Neural cell (in vitro differentiated cells): Measurements from ENCODE around the gene TMCO4. TPM values are rescaled to one million over a fixed set of nuclear protein-coding genes. Genes with fewer than 3 reads are reported as not detected.

Experiments used
- H2AFZ ChIP-seq: fragments of 200-600, 300-800 bp; sonication (generic), shearing (Covaris generic); 2 replicates; pipeline ENCODE4 v1.6.0; 2014; ENCODE audit warnings: low read depth, mild to moderate bottlenecking, antibody characterized with exemption, low read length, moderate library complexity
- H3F3A ChIP-seq: fragments of 200-600 bp; shearing (Covaris generic); 2 replicates; pipeline ENCODE4 v1.6.1; 2016; ENCODE audit warnings: mild to moderate bottlenecking, moderate library complexity, mixed read lengths, antibody characterized with exemption, low read length; ENCODE audit not compliant: insufficient read depth, poor library complexity, severe bottlenecking
- H3K27ac ChIP-seq: fragments of 200-600, 300-800 bp; sonication (generic), shearing (Covaris generic); 2 replicates; pipeline ENCODE4 v1.5.1; 2014; ENCODE audit warnings: mild to moderate bottlenecking, low read length, moderate library complexity
- H3K27me3 ChIP-seq: fragments of 300-800, 200-600 bp; sonication (generic), shearing (Covaris generic); 2 replicates; pipeline ENCODE4 v1.6.0; 2014; ENCODE audit warnings: mild to moderate bottlenecking, low read depth, low read length, moderate library complexity; ENCODE audit not compliant: insufficient read depth
- H3K36me3 ChIP-seq: fragments of 300-800, 200-600 bp; sonication (generic), shearing (Covaris generic); 2 replicates; pipeline ENCODE4 v1.5.1; 2014; ENCODE audit warnings: mild to moderate bottlenecking, antibody characterized with exemption, low read length, moderate library complexity; ENCODE audit not compliant: insufficient read depth
- H3K4me2 ChIP-seq: fragments of 300-800, 200-600 bp; sonication (generic), shearing (Covaris generic); 2 replicates; pipeline ENCODE4 v1.6.0; 2014; ENCODE audit warnings: mild to moderate bottlenecking, low read length
- H3K4me3 ChIP-seq: fragments of 300-800, 200-600 bp; sonication (generic), shearing (Covaris generic); 2 replicates; pipeline ENCODE4 v1.5.1; 2014; ENCODE audit warnings: mild to moderate bottlenecking, low read length, moderate library complexity
- H3K79me2 ChIP-seq: fragments of 200-600 bp; shearing (Covaris generic); replicated peaks from 2 replicates; pipeline ENCODE4 v1.6.0; 2014; ENCODE audit warnings: mild to moderate bottlenecking, low read length, moderate library complexity; ENCODE audit not compliant: insufficient read depth
- H3K9ac ChIP-seq: fragments of 300-800, 200-600 bp; sonication (generic), shearing (Covaris generic); 2 replicates; pipeline ENCODE4 v1.6.1; 2016; ENCODE audit warnings: mild to moderate bottlenecking, low read length, mixed read lengths
- H3K9me2 ChIP-seq: fragments of 200-600 bp; shearing (Covaris generic); 2 replicates; pipeline ENCODE4 v1.6.1; 2016; ENCODE audit warnings: mild to moderate bottlenecking, low read length, mixed read lengths; ENCODE audit not compliant: insufficient read depth
- H3K9me3 ChIP-seq: fragments of 200-600, 300-800 bp; sonication (generic), shearing (Covaris generic); 2 replicates; pipeline ENCODE4 v1.6.1; 2016; ENCODE audit warnings: mild to moderate bottlenecking, mixed run types, low read length, moderate library complexity, mixed read lengths
- H4K20me1 ChIP-seq: fragments of 200-600 bp; shearing (Covaris generic); 2 replicates; pipeline ENCODE4 v1.6.1; 2016; ENCODE audit warnings: mild to moderate bottlenecking, mixed run types; ENCODE audit not compliant: insufficient read depth
- CTCF ChIP-seq: fragments of 450-650 bp; IDR thresholded peaks from 2 replicates; pipeline ENCODE4 v1.5.1; 2014; ENCODE audit warnings: antibody characterized with exemption, mild to moderate bottlenecking, moderate library complexity; ENCODE audit not compliant: poor library complexity, severe bottlenecking
- EP300 ChIP-seq: fragments of 450-650 bp; conservative IDR thresholded peaks from 2 replicates; pipeline ENCODE4 v1.6.1; 2014; ENCODE audit warnings: antibody characterized with exemption, mild to moderate bottlenecking, moderate library complexity; ENCODE audit not compliant: poor library complexity, severe bottlenecking
- EZH2 ChIP-seq: fragments of 200-600, 300-800 bp; shearing (Covaris generic), sonication (generic); IDR thresholded peaks from 2 replicates; pipeline ENCODE4 v1.6.1; 2014; ENCODE audit warnings: antibody characterized with exemption, low read length, borderline replicate concordance, mild to moderate bottlenecking; ENCODE audit not compliant: insufficient read depth, poor library complexity, severe bottlenecking
- MXI1 ChIP-seq: fragments of 450-650 bp; conservative IDR thresholded peaks from 2 replicates; pipeline ENCODE4 v1.6.1; 2014; ENCODE audit warnings: antibody characterized with exemption, mild to moderate bottlenecking; ENCODE audit not compliant: poor library complexity, severe bottlenecking
- POLR2AphosphoS5 ChIP-seq: IDR thresholded peaks from 2 replicates; pipeline ENCODE4 v1.6.1; 2012
- RAD21 ChIP-seq: fragments of 450-650 bp; conservative IDR thresholded peaks from 2 replicates; pipeline ENCODE4 v1.6.1; 2014; ENCODE audit warnings: antibody characterized with exemption, mild to moderate bottlenecking, moderate library complexity
- SMC3 ChIP-seq: fragments of 450-650 bp; conservative IDR thresholded peaks from 2 replicates; pipeline ENCODE4 v1.6.1; 2014; ENCODE audit warnings: antibody characterized with exemption, mild to moderate bottlenecking, moderate library complexity; ENCODE audit not compliant: poor library complexity
- TAF1 ChIP-seq: IDR thresholded peaks from 2 replicates; pipeline ENCODE4 v1.6.1; 2012; ENCODE audit warnings: low read depth
- polyA plus RNA-seq: library from polyadenylated mRNA; depleted of rRNA; stranded (reverse); fragments of >200 nt; gene quantifications from 2 replicates; pipeline ENCODE4 v1.2.3, GENCODE V29; 2014
- TF ChIP-seq, protein P1 (sequence below): IDR thresholded peaks from 2 replicates; pipeline ENCODE4 v1.6.1; 2012; ENCODE audit warnings: borderline replicate concordance

Gene TMCO4
- polyA plus RNA-seq, 1 donor from 2014 or later, result not detected

GRCh38 chr1:19831441-19831840 lies 31.7 kb upstream of the TMCO4 start:
- Histone ChIP-seq H3K27ac (no peak overlapping the region), H3K36me3 (no peaks in the 10 kb centered on the region), H3K79me2 (no peaks in the 10 kb centered on the region), H4K20me1 (no peaks in the 10 kb centered on the region), H3K9me3 (no peaks in the 10 kb centered on the region), H2AFZ (no peak overlapping the region), H3K4me3 (no peak overlapping the region), H3K9ac (no peak overlapping the region), H3K9me2 (no peaks in the 10 kb centered on the region), H3K4me2 (no peak overlapping the region), H3F3A (no peaks in the 10 kb centered on the region), H3K27me3 (no peaks in the 10 kb centered on the region)
- no peak for TF ChIP-seq EZH2

DNA sequence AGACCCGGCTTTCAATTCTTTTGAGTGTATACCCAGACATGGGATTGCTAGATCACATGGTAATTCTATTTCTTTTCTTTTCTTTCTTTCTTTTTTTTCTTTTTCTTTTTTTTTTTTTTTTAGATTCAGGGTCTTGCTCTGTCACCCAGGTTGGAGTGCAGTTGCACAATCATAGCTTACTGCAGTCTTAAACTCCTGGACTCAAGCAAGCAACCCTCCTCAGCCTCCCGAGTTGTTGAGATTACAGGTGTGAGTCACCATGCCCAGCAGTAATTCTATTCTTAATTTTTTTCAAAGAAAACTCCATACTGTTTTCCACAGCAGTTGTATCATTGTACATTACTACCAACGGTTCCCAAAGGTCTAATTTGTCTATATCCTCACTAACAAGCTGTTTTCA lies 28.8 kb upstream of the TMCO4 start:
- no peak for TF ChIP-seq POLR2AphosphoS5
- no peak for TF ChIP-seq MXI1
- no peak for TF ChIP-seq RAD21
- TF ChIP-seq CTCF, result no peak
- TF ChIP-seq, protein P1, sequence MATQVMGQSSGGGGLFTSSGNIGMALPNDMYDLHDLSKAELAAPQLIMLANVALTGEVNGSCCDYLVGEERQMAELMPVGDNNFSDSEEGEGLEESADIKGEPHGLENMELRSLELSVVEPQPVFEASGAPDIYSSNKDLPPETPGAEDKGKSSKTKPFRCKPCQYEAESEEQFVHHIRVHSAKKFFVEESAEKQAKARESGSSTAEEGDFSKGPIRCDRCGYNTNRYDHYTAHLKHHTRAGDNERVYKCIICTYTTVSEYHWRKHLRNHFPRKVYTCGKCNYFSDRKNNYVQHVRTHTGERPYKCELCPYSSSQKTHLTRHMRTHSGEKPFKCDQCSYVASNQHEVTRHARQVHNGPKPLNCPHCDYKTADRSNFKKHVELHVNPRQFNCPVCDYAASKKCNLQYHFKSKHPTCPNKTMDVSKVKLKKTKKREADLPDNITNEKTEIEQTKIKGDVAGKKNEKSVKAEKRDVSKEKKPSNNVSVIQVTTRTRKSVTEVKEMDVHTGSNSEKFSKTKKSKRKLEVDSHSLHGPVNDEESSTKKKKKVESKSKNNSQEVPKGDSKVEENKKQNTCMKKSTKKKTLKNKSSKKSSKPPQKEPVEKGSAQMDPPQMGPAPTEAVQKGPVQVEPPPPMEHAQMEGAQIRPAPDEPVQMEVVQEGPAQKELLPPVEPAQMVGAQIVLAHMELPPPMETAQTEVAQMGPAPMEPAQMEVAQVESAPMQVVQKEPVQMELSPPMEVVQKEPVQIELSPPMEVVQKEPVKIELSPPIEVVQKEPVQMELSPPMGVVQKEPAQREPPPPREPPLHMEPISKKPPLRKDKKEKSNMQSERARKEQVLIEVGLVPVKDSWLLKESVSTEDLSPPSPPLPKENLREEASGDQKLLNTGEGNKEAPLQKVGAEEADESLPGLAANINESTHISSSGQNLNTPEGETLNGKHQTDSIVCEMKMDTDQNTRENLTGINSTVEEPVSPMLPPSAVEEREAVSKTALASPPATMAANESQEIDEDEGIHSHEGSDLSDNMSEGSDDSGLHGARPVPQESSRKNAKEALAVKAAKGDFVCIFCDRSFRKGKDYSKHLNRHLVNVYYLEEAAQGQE, result no peak
- no peak for TF ChIP-seq TAF1
- no peak overlapping the region for H3K9ac ChIP-seq
- no peaks in the 10 kb centered on the region for H3F3A ChIP-seq
- no peak overlapping the region for H3K4me3 ChIP-seq
- no peaks in the 10 kb centered on the region for H3K27me3 ChIP-seq
- no peaks in the 10 kb centered on the region for H3K9me3 ChIP-seq
- no peak overlapping the region for H3K4me2 ChIP-seq
- H3K9me2 ChIP-seq, result no peaks in the 10 kb centered on the region
- no peaks in the 10 kb centered on the region for H3K79me2 ChIP-seq
- no peak overlapping the region for H2AFZ ChIP-seq
- H3K27ac ChIP-seq, result no peak overlapping the region
- H3K36me3 ChIP-seq, result no peaks in the 10 kb centered on the region
- no peaks in the 10 kb centered on the region for H4K20me1 ChIP-seq

GRCh38 chr1:19825298-19825697 lies 25.6 kb upstream of the TMCO4 start:
- Histone ChIP-seq H3F3A (no peaks in the 10 kb centered on the region), H4K20me1 (no peaks in the 10 kb centered on the region), H3K9ac (no peak overlapping the region), H3K27me3 (no peaks in the 10 kb centered on the region), H3K4me3 (no peak overlapping the region), H3K9me3 (no peaks in the 10 kb centered on the region), H3K36me3 (no peaks in the 10 kb centered on the region), H3K4me2 (no peak overlapping the region), H3K9me2 (no peaks in the 10 kb centered on the region), H2AFZ (no peak overlapping the region), H3K79me2 (no peaks in the 10 kb centered on the region), H3K27ac (no peak overlapping the region)
- TF ChIP-seq POLR2AphosphoS5 (no peak), CTCF (no peak), RAD21 (no peak), SMC3 (no peak), EZH2 (no peak), TAF1 (no peak), EP300 (no peak), MXI1 (no peak)
- TF ChIP-seq, protein P1, result no peak
